GM12878 (cell line): Measurements from ENCODE around the gene B3GALNT2. TPM values are rescaled to one million over a fixed set of nuclear protein-coding genes. Genes with fewer than 3 reads are reported as not detected.

Experiments used
- ATAC-seq: fragments of 200-7000 bp; cut with Tn5 transposase; 3 replicates; pipeline ENCODE4 v1.9.1; 2020; ENCODE audit warnings: mild to moderate bottlenecking, moderate library complexity
- BruUV-seq: library from RNA; stranded (reverse); fragments of 400-500 nt; replicated peaks from 2 replicates; lab custom pipeline; 2021; lab: Mats Ljungman, UMichigan
- CTCF ChIA-PET: fragments of 300-600 bp; sonication (Branson Sonifier 250); formaldehyde crosslinking; extraction: SDS; loops from one replicate; lab custom pipeline; 2021; ENCODE audit warnings: inconsistent platforms; lab: Yijun Ruan, JAX
- POLR2A ChIA-PET: fragments of 350-600 bp; formaldehyde crosslinking; extraction: SDS; loops from one replicate; lab custom pipeline; 2021; ENCODE audit warnings: inconsistent platforms; lab: Charles Lee
- RAD21 ChIA-PET: fragments of 300-600 bp; sonication (Branson Sonifier 250); formaldehyde crosslinking; loops from one replicate; lab custom pipeline; 2023; ENCODE audit warnings: antibody characterized with exemption; ENCODE audit not compliant: unreplicated experiment; lab: Charles Lee
- SMC1A ChIA-PET: fragments of 300-600 bp; sonication (Branson Sonifier 250); formaldehyde crosslinking; loops from one replicate; lab custom pipeline; 2023; ENCODE audit not compliant: unreplicated experiment, uncharacterized antibody; lab: Charles Lee
- DNase-seq: peaks from one replicate; pipeline ENCODE4 v3.0.0-alpha.2; 2011; ENCODE audit warnings: low read depth, low spot score
- FAIRE-seq: peaks from 3 replicates; lab custom pipeline; 2011; peaks lifted over from hg19 to GRCh38; lab: Jason Lieb, UNC
- H2AFZ ChIP-seq: 2 replicates; pipeline ENCODE4 v1.6.0; 2011; ENCODE audit warnings: low read depth, low read length, control low read depth; ENCODE audit not compliant: control insufficient read depth
- H3K27ac ChIP-seq: 2 replicates; pipeline ENCODE4 v1.5.1; 2011; ENCODE audit warnings: control low read depth; ENCODE audit not compliant: control insufficient read depth, insufficient read depth
- H3K27me3 ChIP-seq, 2 experiments: replicated peaks in 1 of 2; 2 replicates each; pipeline versions ENCODE4 v1.6.0 to v1.6.1; 2011; ENCODE audit warnings: low read length in 1 of 2; ENCODE audit not compliant: control insufficient read depth in 2 of 2, insufficient read depth in 2 of 2
- H3K36me3 ChIP-seq, 2 experiments: 2 replicates each; pipeline ENCODE4 v1.5.1; 2011; ENCODE audit warnings: low read length in 1 of 2; ENCODE audit not compliant: control insufficient read depth in 2 of 2, insufficient read depth in 2 of 2
- H3K4me1 ChIP-seq: 2 replicates; pipeline ENCODE4 v1.6.1; 2011; ENCODE audit warnings: mild to moderate bottlenecking, low read length, moderate library complexity, mixed read lengths; ENCODE audit not compliant: control insufficient read depth, insufficient read depth
- H3K4me2 ChIP-seq: 2 replicates; pipeline ENCODE4 v1.6.0; 2011; ENCODE audit warnings: control low read depth; ENCODE audit not compliant: control insufficient read depth, insufficient read depth
- H3K4me3 ChIP-seq: fragments of 200-600 bp; sonication (generic); 2 replicates; pipeline ENCODE4 v1.5.1; 2016
- H3K79me2 ChIP-seq: 2 replicates; pipeline ENCODE4 v1.6.0; 2011; ENCODE audit warnings: low read length; ENCODE audit not compliant: control insufficient read depth, insufficient read depth
- H3K9ac ChIP-seq: 2 replicates; pipeline ENCODE4 v1.8.0; 2011; ENCODE audit warnings: low read length, control low read depth, mixed read lengths; ENCODE audit not compliant: control insufficient read depth, insufficient read depth
- H3K9me3 ChIP-seq: replicated peaks from 3 replicates; pipeline ENCODE4 v1.5.1; 2011; ENCODE audit warnings: mild to moderate bottlenecking, low read length; ENCODE audit not compliant: control insufficient read depth, insufficient read depth
- H4K20me1 ChIP-seq: 2 replicates; pipeline ENCODE4 v1.6.0; 2011; ENCODE audit not compliant: control insufficient read depth, insufficient read depth
- BCL3 ChIP-seq: IDR thresholded peaks from 2 replicates; pipeline ENCODE4 v1.6.1; 2011; ENCODE audit warnings: borderline replicate concordance, low read depth, mild to moderate bottlenecking, moderate library complexity, low read length; ENCODE audit not compliant: insufficient read depth, poor library complexity, severe bottlenecking
- CHD2 ChIP-seq: IDR thresholded peaks from 2 replicates; pipeline ENCODE4 v1.6.1; 2011; ENCODE audit warnings: low read depth, low read length, improper control_type of control experiment, borderline replicate concordance
- FOXM1 ChIP-seq: IDR thresholded peaks from 2 replicates; pipeline ENCODE4 v1.6.1; 2012; ENCODE audit warnings: low read depth, mild to moderate bottlenecking, inconsistent platforms, low read length, moderate library complexity
- HDGF ChIP-seq: fragments of 450-650 bp; IDR thresholded peaks from 2 replicates; pipeline ENCODE4 v1.6.1; 2016; ENCODE audit warnings: antibody characterized with exemption
- IKZF2 ChIP-seq, 2 experiments: fragments of 450-650 bp; IDR thresholded peaks; 2 replicates each; pipeline ENCODE4 v1.6.1; 2017; ENCODE audit warnings: mild to moderate bottlenecking in 2 of 2, moderate library complexity in 2 of 2
- JUND ChIP-seq: IDR thresholded peaks from 2 replicates; pipeline ENCODE4 v1.6.1; 2012; ENCODE audit warnings: low read depth, mild to moderate bottlenecking, low read length, improper control_type of control experiment, moderate library complexity
- MEF2A ChIP-seq: IDR thresholded peaks from 2 replicates; pipeline ENCODE4 v1.6.1; 2011; ENCODE audit warnings: low read depth, mild to moderate bottlenecking, low read length, moderate library complexity; ENCODE audit not compliant: insufficient read depth
- NFYA ChIP-seq: IDR thresholded peaks from 2 replicates; pipeline ENCODE4 v1.6.1; 2011; ENCODE audit warnings: low read depth, mild to moderate bottlenecking, low read length, improper control_type of control experiment, borderline replicate concordance
- PML ChIP-seq: IDR thresholded peaks from 2 replicates; pipeline ENCODE4 v1.6.1; 2012; ENCODE audit warnings: low read length, inconsistent platforms
- RAD51 ChIP-seq: fragments of 450-650 bp; IDR thresholded peaks from 2 replicates; pipeline ENCODE4 v1.6.1; 2016; ENCODE audit warnings: moderate library complexity, mild to moderate bottlenecking, inconsistent platforms
- RELB ChIP-seq: fragments of 450-650 bp; IDR thresholded peaks from 2 replicates; pipeline ENCODE4 v1.6.1; 2017; ENCODE audit warnings: low read depth, mild to moderate bottlenecking, moderate library complexity
- SMAD5 ChIP-seq: IDR thresholded peaks from 2 replicates; pipeline ENCODE4 v1.6.1; 2016; ENCODE audit warnings: antibody characterized with exemption, low read depth
- SREBF2 ChIP-seq: IDR thresholded peaks from 2 replicates; pipeline ENCODE4 v1.6.1; 2012; ENCODE audit warnings: mild to moderate bottlenecking, low read length
- TAF1 ChIP-seq: IDR thresholded peaks from 2 replicates; pipeline ENCODE4 v1.6.1; 2011; ENCODE audit warnings: mild to moderate bottlenecking, low read depth, low read length, borderline replicate concordance
- TBL1XR1 ChIP-seq: IDR thresholded peaks from 2 replicates; pipeline ENCODE4 v1.6.1; 2012; ENCODE audit warnings: low read depth, low read length, improper control_type of control experiment
- TCF12 ChIP-seq: IDR thresholded peaks from 2 replicates; pipeline ENCODE4 v1.6.1; 2011; ENCODE audit warnings: low read depth, mild to moderate bottlenecking, low read length
- YY1 ChIP-seq: IDR thresholded peaks from 2 replicates; pipeline ENCODE4 v1.6.1; 2011; ENCODE audit warnings: low read depth, mild to moderate bottlenecking, low read length
- ZBTB11 ChIP-seq: fragments of 450-650 bp; formaldehyde crosslinking; IDR thresholded peaks from 2 replicates; pipeline ENCODE4 v1.5.0; 2022; ENCODE audit warnings: mild to moderate bottlenecking, missing genetic modification characterization
- WGBS: methylation state at CpG from one replicate; pipeline ENCODE4 v1.1.6; 2016; ENCODE audit warnings: low lambda C conversion rate; ENCODE audit not compliant: insufficient replicate concordance, insufficient coverage; ENCODE audit errors: missing lambda C conversion rate; 5-methylcytosine and 5-hydroxymethylcytosine counted together
- in situ Hi-C: fragments of 300-500 bp; cut with MboI; formaldehyde crosslinking; loops from 9 replicates; pipeline ENCODE4 v1.14.3; 2018; ENCODE audit warnings: mixed read lengths
- intact Hi-C: fragments of 100-400 bp; cut with micrococcal nuclease; formaldehyde crosslinking; loops from one replicate; pipeline ENCODE4 v1.14.2; 2022; ENCODE audit not compliant: unreplicated experiment
- polyA plus RNA-seq, 11 experiments: library from polyadenylated mRNA; depleted of rRNA in 4 of 11; unstranded in 6 of 11; stranded (reverse) in 5 of 11; fragments of >200 nt; fragmentation: Nextera tagmentation in 4 of 11; fragmentation: Illumina TruSeq in 1 of 11; extraction: Ambion mirVana in 4 of 11; extraction: Trizol in 1 of 11; gene quantifications; 1 replicate in 1 of 11; 2 replicates in 10 of 11; pipeline versions ENCODE4 v1.2.1 to v1.2.3, GENCODE V29; 2011 to 2016; ENCODE audit warnings: inconsistent platforms in 2 of 11, missing spikeins in 2 of 11, low read depth in 1 of 11
- total RNA-seq, 4 experiments: library from RNA; depleted of rRNA in 3 of 4; stranded (reverse); fragments of >200 nt in 3 of 4; fragmentation: Illumina TruSeq in 1 of 4; extraction: Trizol in 1 of 4; gene quantifications; 2 replicates each; pipeline versions ENCODE4 v1.2.1 to v1.2.3, GENCODE V29; 2013 to 2021

The B3GALNT2 gene
- total and polyA plus RNA-seq, 10 of the 15 experiments (the other 5 are each of a cell fraction or from before 2014, with no cell fraction given): 0.77 to 19.7 (median 12.7) TPM

- no peak for TF ChIP-seq TCF12
- TF ChIP-seq NFYA: no peak
- TF ChIP-seq HDGF: no peak
- no peak for TF ChIP-seq SMAD5
- TF ChIP-seq CHD2: no peak
- TF ChIP-seq SREBF2: no peak
Observed at GRCh38 chr1:235527196-235527814, 23.1 kb upstream of the B3GALNT2 start (continued).

- POLR2A ChIA-PET: no interaction called here
- CTCF ChIA-PET: interaction anchor here (0.6 to 1.5 kb wide), 3 partner anchors 11 to 1112 kb away, joined by 3 to 5 read pairs (median 4); no protein-coding TSS in a partner anchor
- WGBS: 30% methylated on average over 4 of the region's 4 CpGs
- no peak for TF ChIP-seq IKZF2 (IDR thresholded peaks at IDR 0.05)
- TF ChIP-seq RAD51: no peak
- no peak for TF ChIP-seq NFYA
- TF ChIP-seq TBL1XR1: no peak
- TF ChIP-seq YY1: no peak
- no peak for TF ChIP-seq RELB
- no peak for TF ChIP-seq ZBTB11 (CRISPR knock-in tag)
- TF ChIP-seq MEF2A: no peak
- no peak for TF ChIP-seq BCL3
- TF ChIP-seq TAF1: no peak
- no peak for TF ChIP-seq FOXM1
- no peak for TF ChIP-seq JUND
- TF ChIP-seq PML: no peak
Observed at GRCh38 chr1:235525314-235525713, 21.1 kb upstream of the B3GALNT2 start.

More at GRCh38 chr1:235525314-235525713, 21.1 kb upstream of the B3GALNT2 start:
- no peak overlapping the region for H3K9ac ChIP-seq
- H3K27ac ChIP-seq: no peak overlapping the region
- H3K4me2 ChIP-seq: no peak overlapping the region
- H4K20me1 ChIP-seq: no peaks in the 10 kb centered on the region
- H3K27me3 ChIP-seq: no peaks in the 10 kb centered on the region; a peak in 1 of 4 replicates
- DNase-seq (no peak), ATAC-seq (no peak), FAIRE-seq (no peak)
- H3K4me3 ChIP-seq: no peak overlapping the region
- ChIA-PET SMC1A (interaction anchor here (1.1 kb wide), 1 partner anchor 431 kb away, joined by 3 read pairs; no protein-coding TSS in a partner anchor), RAD21 (interaction anchor here (0.9 kb wide), 1 partner anchor 447 kb away, joined by 3 read pairs; no protein-coding TSS in a partner anchor)
- no peak overlapping the region for H2AFZ ChIP-seq
- in situ Hi-C loops (no loop called here), intact Hi-C loops (no loop called here)
- H3K79me2 ChIP-seq: no peaks in the 10 kb centered on the region
- H3K4me1 ChIP-seq: no peaks in the 10 kb centered on the region
- H3K36me3 ChIP-seq: no peaks in the 10 kb centered on the region
- BruUV-seq: no TSS peak
- no peaks in the 10 kb centered on the region for H3K9me3 ChIP-seq
